Stomach (tissue), 4 donors: Measurements from ENCODE around the gene SIGLEC10.

Experiments
- EP300 ChIP-seq: sonication (generic); formaldehyde crosslinking; IDR thresholded peaks from one replicate; pipeline ENCODE4 v1.6.1; 2017; ENCODE audit warnings: antibody characterized with exemption
- POLR2A ChIP-seq, 4 donors: fragments of 450-650 bp; IDR thresholded peaks; one replicate each; pipeline ENCODE4 v1.6.1; 2016; ENCODE audit warnings: antibody characterized with exemption in 4 of 4, control low read depth in 2 of 4, mild to moderate bottlenecking in 1 of 4, moderate library complexity in 1 of 4

DNA sequence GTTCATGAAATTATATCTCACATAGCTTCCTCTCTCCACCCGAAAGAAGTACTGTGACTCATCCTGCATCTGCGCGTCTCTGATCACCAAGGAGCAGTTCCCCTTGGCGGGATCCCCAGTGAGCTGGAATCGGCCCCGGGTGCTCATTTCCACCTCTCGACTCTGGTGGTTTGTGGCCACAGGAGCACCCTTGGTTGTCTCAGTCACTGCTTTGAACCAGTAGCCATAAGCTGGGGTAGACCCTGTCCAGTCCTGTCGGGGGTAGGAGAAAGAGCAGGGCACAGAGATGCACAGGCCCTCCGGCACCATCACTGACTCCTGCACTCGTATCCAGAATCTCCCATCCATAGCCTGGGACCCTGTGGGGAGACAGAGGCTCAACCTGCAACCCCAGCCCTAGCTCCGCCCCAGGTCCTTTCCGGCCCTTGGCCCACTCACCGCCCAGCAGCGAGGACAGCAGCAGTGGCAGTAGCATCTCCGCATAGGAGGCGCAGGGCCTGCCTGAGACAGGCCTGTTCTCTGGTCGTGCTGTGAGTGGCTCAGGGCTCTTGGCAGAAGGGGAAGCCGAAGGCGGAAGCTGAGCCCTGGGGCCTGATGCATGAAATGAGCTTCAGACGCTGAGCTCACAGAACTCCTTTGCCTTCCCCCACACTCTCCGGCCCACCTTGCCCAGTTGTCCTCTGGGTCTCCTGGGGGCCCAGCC is at the start of gene SIGLEC10:
- no peak for TF ChIP-seq POLR2A (IDR thresholded peaks at IDR 0.05)
- TF ChIP-seq EP300, result no peak
